Mesenteric fat pad (tissue), 1 donor: ENCODE data around the gene ULK4. TPM values are rescaled to one million over a fixed set of nuclear protein-coding genes. Genes with fewer than 3 reads are reported as not detected.

Experiments used
- DNase-seq: peaks from one replicate; pipeline ENCODE4 v3.0.0-alpha.2; 2020; ENCODE audit warnings: low spot score
- total RNA-seq: library from RNA; stranded (reverse); fragmentation: NEBNext Ultra II Directional; extraction: Animal tissue kit (Norgen Biotek cat#: 25700); gene quantifications from one replicate; pipeline ENCODE4 v1.2.1, GENCODE V29; 2021
- donor health status: DM: yes; HTN: yes; CAD: no.

Gene ULK4
- total RNA-seq, 1 donor from 2014 or later, result 7.9 TPM

- no peak for DNase-seq
Measured at GRCh38 chr3:41236228-41236627, 725.7 kb downstream of the ULK4 start.

DNA sequence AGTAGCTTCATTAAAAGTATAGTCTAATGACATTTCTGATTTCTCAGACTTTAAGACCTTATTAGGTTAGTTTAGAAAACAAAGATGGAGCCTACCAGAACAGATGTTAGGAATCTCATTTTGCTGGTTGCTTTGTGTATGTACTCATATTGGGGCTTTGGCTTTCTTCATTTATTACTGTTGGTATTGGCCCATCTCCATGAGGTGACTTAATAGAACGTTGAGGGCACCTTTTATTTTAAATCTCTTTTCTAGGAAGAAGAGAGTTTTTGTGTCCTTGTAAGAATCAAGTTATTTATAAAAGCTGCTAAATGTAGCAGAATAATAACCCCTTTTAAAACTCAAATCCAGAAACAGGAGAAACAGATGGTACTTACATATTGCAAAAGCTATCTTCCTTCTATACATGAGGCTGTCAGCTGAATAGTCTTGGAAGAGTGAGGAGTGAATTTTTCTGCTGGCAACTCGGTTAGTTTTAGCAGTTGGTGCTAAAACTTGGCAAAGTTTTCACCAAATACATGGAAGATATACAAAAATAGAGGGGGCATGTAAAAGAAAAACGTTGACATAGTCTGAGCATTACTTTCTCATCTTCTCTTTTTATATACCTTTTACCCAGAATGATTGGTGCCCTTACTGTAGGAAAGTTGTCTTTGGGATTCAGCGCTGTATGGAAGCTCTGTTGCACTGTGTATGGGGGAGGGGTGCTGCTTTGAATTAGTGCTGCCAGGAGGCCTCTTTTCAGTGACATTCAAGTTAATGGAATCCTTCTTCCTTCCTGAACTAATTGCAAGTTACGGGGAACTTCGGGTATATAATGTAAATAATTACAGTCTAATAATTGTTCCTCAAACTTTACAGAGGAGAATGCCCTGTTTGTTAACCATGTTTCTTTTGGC lies 726.8 kb downstream of the ULK4 start:
- no peak for DNase-seq

DNA sequence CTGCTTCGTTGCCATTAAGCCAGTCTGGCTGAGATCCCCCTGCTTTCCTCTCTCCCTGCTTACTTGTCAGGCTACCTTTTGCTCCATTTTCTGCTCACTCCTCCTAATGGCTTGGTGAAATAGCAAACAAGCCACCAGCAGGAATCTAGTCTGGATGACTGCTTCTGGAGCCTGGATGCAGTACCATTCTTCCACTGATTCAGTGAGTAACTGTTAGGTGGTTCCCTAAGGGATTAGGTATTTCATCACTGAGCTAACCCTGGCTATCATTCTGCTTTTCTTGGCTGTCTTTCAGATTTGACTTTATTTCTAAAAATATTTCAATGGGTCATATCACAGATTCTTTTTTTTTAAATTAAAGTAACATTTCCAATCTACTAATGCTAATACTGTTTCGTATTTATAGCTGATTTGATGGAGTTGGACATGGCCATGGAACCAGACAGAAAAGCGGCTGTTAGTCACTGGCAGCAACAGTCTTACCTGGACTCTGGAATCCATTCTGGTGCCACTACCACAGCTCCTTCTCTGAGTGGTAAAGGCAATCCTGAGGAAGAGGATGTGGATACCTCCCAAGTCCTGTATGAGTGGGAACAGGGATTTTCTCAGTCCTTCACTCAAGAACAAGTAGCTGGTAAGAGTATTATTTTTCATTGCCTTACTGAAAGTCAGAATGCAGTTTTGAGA lies 737.6 kb downstream of the ULK4 start:
- DNase-seq, result no peak

DNA sequence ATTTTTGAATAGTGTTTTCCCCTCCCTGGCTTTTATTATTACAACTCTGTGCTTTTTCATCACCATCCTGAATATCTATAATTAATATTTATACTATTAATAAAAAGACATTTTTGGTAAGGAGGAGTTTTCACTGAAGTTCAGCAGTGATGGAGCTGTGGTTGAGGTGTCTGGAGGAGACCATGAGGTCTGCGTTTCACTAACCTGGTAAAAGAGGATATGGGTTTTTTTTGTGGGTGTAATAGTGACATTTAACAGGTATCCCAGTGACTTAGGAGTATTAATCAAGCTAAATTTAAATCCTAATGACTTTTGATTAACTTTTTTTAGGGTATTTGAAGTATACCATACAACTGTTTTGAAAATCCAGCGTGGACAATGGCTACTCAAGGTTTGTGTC lies 738.2 kb downstream of the ULK4 start:
- DNase-seq, result no peak

GRCh38 chr3:41223078-41223477 lies 738.8 kb downstream of the ULK4 start:
- no peak for DNase-seq

DNA sequence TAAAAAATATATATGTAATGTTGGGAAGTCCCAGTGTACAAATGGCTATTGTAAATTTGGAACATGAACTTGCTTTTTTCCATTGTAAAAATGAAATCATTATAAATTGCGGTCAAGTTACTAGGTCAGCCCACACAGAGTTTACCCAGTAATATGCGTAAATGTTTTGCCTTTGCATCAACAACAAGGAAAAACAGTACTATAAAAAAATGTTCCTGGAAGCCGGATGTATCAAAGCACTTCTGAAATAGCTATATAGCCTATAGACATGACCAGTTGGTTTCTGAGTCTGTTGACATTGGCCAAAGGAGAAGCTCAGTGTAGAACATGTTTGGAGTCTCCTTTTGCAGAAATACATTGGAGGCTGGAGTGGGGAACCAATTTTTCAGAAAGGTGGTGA lies 739.4 kb downstream of the ULK4 start:
- no peak for DNase-seq

DNA sequence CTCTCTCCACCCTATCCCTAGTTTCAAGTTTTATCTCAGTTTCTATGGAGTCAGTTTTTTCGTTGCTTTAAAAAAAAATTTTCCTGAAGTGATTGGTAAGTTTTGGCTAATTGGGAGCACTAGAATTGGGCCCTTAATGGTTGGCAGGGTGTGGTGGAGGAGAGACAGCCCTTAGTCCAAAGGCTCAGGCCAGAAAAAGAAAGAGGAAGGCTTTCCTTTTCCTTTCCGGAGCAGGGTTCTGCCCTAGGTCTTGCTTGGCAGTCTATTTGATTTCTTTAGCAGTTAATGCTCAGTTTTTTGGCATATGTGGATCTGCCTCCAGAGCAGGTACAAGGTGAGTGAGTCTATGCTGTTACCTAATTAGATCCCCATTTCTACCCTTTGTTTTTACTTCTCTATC lies 739.9 kb downstream of the ULK4 start:
- no peak for DNase-seq

GRCh38 chr3:41220906-41221677 lies 740.8 kb downstream of the ULK4 start:
- DNase-seq, result no peak

GRCh38 chr3:41219424-41219823 lies 742.5 kb downstream of the ULK4 start:
- no peak for DNase-seq

DNA sequence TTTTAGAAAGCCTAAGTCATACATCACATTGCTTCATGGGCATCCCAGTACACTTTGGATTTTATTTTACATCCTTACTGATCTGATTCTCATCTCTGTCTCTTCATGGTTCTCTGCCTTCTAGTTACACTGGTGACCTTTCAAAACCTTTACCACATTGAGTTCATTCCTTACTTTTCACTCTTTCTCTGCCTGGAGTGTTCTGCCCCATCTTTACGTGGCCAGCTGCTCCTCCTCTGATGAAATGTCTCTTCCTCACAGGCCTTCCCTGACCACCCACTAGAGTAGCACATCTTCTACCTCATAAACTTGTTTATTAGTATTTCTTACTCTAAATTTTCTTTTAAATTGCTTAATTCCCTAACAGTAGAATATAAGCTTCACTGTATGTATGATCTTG lies 744.9 kb downstream of the ULK4 start:
- no peak for DNase-seq

- no peak for DNase-seq
Measured at GRCh38 chr3:41216422-41216821, 745.5 kb downstream of the ULK4 start.

DNA sequence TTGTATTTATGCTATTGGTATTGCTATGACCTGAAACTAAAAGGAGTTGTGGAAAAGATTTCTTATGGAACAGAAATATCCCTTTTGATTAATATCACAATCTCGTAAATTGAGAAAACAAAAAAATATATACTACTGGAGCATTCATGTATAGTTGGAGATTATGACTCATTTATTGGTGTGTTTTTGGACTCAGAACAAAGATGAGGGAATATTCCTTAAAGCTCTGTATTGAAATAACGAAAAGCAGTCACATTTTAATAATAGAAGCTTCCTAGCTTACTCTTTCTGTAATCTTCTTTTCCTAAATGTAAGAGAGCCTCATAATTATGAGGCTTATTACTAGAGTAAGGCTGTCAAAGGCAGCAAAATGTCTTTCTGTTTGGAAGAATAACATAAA lies 748.3 kb downstream of the ULK4 start:
- no peak for DNase-seq

- DNase-seq, result no peak
Measured at GRCh38 chr3:41212088-41212487, 749.8 kb downstream of the ULK4 start.

GRCh38 chr3:41210966-41211365 lies 750.9 kb downstream of the ULK4 start:
- DNase-seq, result no peak

GRCh38 chr3:41209646-41210045 lies 752.3 kb downstream of the ULK4 start:
- no peak for DNase-seq

DNA sequence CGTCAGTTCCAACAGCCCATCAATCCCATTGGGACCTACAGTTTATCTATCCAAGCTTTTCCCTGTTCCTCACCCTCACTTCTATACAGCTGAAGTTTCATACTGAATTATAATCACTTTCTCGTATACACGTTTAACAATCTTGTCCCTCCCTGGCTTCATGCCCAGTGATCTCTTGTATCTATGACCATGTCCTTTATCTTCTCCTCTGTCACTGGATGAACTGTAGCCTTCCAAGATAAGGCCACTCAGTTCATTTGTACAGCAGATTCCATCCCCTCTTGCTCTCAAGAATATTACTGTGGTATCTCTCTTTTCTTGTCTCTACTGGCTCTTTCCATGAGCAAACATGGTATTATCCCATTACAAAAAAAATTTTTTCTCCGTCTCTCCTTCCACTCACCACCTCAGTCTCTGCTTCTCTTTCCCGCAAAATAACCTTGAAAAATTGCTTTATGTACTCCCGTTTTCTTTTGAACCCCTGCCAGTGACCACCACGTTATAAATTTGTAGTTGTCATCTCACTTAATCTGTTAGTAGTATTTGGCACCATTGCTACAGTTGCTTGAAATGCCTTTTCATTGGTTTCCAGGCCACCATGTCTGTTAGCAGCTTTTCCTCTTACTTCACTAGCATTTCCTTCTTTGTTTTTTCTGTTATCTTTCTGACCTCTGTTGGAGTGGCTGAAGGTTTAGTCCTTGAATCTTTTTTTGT lies 753.2 kb downstream of the ULK4 start:
- DNase-seq, result no peak

GRCh38 chr3:41207355-41207754 lies 754.5 kb downstream of the ULK4 start:
- DNase-seq, result no peak

DNA sequence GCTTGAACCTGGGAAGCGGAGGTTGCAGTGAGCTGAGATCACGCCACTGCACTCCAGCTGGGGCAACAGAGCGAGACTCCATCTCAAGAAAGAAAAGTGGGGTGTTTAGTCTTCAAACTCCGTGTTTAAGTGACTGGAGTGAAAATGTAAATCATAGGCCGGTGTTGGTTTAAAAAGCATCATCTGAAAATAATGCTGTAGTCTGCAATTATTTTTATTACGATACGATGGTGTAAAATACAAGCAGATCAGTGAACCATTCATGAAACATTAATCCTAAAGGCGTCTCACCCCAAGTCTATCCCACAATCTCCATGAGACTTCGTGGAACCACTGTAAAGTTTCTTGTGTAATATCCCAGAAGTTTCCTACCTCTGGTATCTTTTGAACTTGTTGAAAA lies 756.3 kb downstream of the ULK4 start:
- DNase-seq, result no peak

DNA sequence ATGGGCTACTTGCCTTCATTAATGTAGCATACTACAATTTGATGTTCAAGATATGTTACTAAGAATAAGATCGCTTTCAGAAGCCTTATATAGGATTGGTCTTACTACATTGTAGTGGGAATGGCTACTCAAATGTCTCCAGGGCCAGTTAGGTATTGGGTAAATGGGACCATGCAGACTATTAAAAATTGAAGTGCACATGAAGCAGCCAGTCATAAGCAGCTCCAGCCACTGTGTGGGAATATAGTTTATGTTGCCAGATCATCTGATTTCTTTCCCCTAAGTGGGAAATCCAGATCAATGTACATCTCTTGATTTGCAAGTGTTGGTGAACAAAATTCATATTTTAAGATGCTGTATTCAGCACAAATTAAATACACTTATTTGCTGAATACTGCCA lies 757.5 kb downstream of the ULK4 start:
- DNase-seq, result no peak

- DNase-seq, result no peak
Measured at GRCh38 chr3:41202834-41203345, 759.0 kb downstream of the ULK4 start.
